ENCODE data around the gene ECHS1.

- TF ChIP-seq CTCF (IDR thresholded peaks at IDR 0.05; ENCODE audit: low read depth, low read length) (no peak), POLR2A (IDR thresholded peaks at IDR 0.05; ENCODE audit: extremely low read depth, insufficient read length) (no peak), MAX (IDR thresholded peaks at IDR 0.05; ENCODE audit: low read depth, low read length) (no peak), MYC (IDR thresholded peaks at IDR 0.05; ENCODE audit: low read depth, low read length) (no peak)
Measured at GRCh38 chr10:133366751-133367150, 6.4 kb downstream of the ECHS1 start.
